Smooth muscle cell (in vitro differentiated cells): Measurements from ENCODE around the gene MOGAT1. TPM values are rescaled to one million over a fixed set of nuclear protein-coding genes. Genes with fewer than 3 reads are reported as not detected.

Source experiments
- DNase-seq: peaks from one replicate; lab custom pipeline; 2025; ENCODE audit not compliant: unreplicated experiment; lab: John Stamatoyannopoulos, UW
- H2AFZ ChIP-seq: fragments of 200-600 bp; sonication (generic); 2 replicates; pipeline ENCODE4 v1.6.0; 2016; ENCODE audit warnings: antibody characterized with exemption, low read depth, mild to moderate bottlenecking
- H3F3A ChIP-seq: fragments of 200-600 bp; sonication (generic); 2 replicates; pipeline ENCODE4 v1.6.0; 2017; ENCODE audit warnings: antibody characterized with exemption, low read depth
- H3K27ac ChIP-seq: fragments of 200-600 bp; sonication (generic); 2 replicates; pipeline ENCODE4 v1.5.1; 2016; ENCODE audit warnings: low read depth, mild to moderate bottlenecking
- H3K27me3 ChIP-seq: fragments of 200-600 bp; sonication (generic); 2 replicates; pipeline ENCODE4 v1.6.1; 2016; ENCODE audit warnings: low read depth, mild to moderate bottlenecking
- H3K36me3 ChIP-seq: fragments of 200-600 bp; sonication (generic); 2 replicates; pipeline ENCODE4 v1.5.1; 2016; ENCODE audit warnings: low read depth
- H3K4me1 ChIP-seq: fragments of 200-600 bp; sonication (generic); 2 replicates; pipeline ENCODE4 v1.5.1; 2016; ENCODE audit warnings: low read depth
- H3K4me2 ChIP-seq: fragments of 200-600 bp; sonication (generic); 2 replicates; pipeline ENCODE4 v1.6.0; 2016; ENCODE audit warnings: mild to moderate bottlenecking
- H3K4me3 ChIP-seq: fragments of 200-600 bp; sonication (generic); 2 replicates; pipeline ENCODE4 v1.5.1; 2016; ENCODE audit warnings: mild to moderate bottlenecking
- H3K79me2 ChIP-seq: fragments of 200-600 bp; sonication (generic); 2 replicates; pipeline ENCODE4 v1.6.0; 2016; ENCODE audit warnings: low read depth, mild to moderate bottlenecking
- H3K9ac ChIP-seq: fragments of 200-600 bp; sonication (generic); 2 replicates; pipeline ENCODE4 v1.6.0; 2016; ENCODE audit warnings: low read depth
- H3K9me3 ChIP-seq: fragments of 200-600 bp; sonication (generic); replicated peaks from 2 replicates; pipeline ENCODE4 v1.5.1; 2016; ENCODE audit warnings: low read depth
- H4K20me1 ChIP-seq: fragments of 200-600 bp; sonication (generic); 2 replicates; pipeline ENCODE4 v1.6.0; 2016; ENCODE audit warnings: low read depth
- WGBS: methylation state at CpG from one replicate; pipeline ENCODE4 v1.1.7; 2016; ENCODE audit warnings: low lambda C conversion rate; 5-methylcytosine and 5-hydroxymethylcytosine counted together
- polyA plus RNA-seq: library from polyadenylated mRNA; unstranded; fragments of >200 nt; fragmentation: Nextera tagmentation; extraction: Ambion mirVana; gene quantifications from 2 replicates; pipeline ENCODE4 v1.2.1, GENCODE V29; 2016
- total RNA-seq: library from RNA; depleted of rRNA; stranded (reverse); fragments of >200 nt; gene quantifications from 2 replicates; pipeline ENCODE4 v1.2.3, GENCODE V29; 2014
- TF ChIP-seq, protein P1 (sequence below): fragments of 200-600 bp; sonication (generic); IDR thresholded peaks from 2 replicates; pipeline ENCODE4 v1.5.1; 2017; ENCODE audit warnings: borderline replicate concordance, mild to moderate bottlenecking, antibody characterized with exemption; ENCODE audit not compliant: insufficient read depth, poor library complexity, severe bottlenecking

MOGAT1 gene
- total and polyA plus RNA-seq, 2 experiments from 2014 or later, result 0.25 TPM; not detected in 1

DNA sequence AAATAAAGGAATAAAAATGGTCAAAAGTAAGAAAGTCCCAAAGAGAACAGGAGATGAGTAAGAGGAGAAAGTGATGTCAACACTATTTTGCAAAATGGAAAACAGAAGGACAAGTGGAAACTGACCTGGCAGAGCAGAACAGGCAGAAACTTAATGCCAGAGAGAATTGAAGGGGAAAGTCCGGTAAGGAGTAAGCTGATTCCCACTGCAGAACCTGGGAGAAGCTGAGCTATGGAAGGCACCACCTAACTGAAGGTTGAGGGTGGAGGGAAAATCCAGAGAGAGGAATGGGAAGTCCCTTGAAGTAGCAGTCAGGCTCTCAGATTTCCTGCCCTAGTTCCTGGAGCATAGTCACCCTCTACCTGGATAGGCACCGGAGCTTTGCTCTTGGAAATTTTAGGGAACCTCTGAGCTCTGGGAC is 59.8 kb downstream of the MOGAT1 start:
- no peaks in the 10 kb centered on the region for H3K36me3 ChIP-seq
- H4K20me1 ChIP-seq, result no peaks in the 10 kb centered on the region
- H3K9me3 ChIP-seq, result no peaks in the 10 kb centered on the region
- no peak overlapping the region for H3K4me2 ChIP-seq
- no peak for DNase-seq
- no peaks in the 10 kb centered on the region for H3K4me1 ChIP-seq
- TF ChIP-seq, protein P1, sequence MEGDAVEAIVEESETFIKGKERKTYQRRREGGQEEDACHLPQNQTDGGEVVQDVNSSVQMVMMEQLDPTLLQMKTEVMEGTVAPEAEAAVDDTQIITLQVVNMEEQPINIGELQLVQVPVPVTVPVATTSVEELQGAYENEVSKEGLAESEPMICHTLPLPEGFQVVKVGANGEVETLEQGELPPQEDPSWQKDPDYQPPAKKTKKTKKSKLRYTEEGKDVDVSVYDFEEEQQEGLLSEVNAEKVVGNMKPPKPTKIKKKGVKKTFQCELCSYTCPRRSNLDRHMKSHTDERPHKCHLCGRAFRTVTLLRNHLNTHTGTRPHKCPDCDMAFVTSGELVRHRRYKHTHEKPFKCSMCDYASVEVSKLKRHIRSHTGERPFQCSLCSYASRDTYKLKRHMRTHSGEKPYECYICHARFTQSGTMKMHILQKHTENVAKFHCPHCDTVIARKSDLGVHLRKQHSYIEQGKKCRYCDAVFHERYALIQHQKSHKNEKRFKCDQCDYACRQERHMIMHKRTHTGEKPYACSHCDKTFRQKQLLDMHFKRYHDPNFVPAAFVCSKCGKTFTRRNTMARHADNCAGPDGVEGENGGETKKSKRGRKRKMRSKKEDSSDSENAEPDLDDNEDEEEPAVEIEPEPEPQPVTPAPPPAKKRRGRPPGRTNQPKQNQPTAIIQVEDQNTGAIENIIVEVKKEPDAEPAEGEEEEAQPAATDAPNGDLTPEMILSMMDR, result no peak
- no peak overlapping the region for H3K9ac ChIP-seq
- H3K27me3 ChIP-seq, result no peaks in the 10 kb centered on the region
- H3K79me2 ChIP-seq, result no peaks in the 10 kb centered on the region
- H3K4me3 ChIP-seq, result no peak overlapping the region
- 93% methylated on average over 2 of the region's 2 CpGs for WGBS
- H3K27ac ChIP-seq, result no peak overlapping the region
- no peaks in the 10 kb centered on the region for H3F3A ChIP-seq
- no peak overlapping the region for H2AFZ ChIP-seq

DNA sequence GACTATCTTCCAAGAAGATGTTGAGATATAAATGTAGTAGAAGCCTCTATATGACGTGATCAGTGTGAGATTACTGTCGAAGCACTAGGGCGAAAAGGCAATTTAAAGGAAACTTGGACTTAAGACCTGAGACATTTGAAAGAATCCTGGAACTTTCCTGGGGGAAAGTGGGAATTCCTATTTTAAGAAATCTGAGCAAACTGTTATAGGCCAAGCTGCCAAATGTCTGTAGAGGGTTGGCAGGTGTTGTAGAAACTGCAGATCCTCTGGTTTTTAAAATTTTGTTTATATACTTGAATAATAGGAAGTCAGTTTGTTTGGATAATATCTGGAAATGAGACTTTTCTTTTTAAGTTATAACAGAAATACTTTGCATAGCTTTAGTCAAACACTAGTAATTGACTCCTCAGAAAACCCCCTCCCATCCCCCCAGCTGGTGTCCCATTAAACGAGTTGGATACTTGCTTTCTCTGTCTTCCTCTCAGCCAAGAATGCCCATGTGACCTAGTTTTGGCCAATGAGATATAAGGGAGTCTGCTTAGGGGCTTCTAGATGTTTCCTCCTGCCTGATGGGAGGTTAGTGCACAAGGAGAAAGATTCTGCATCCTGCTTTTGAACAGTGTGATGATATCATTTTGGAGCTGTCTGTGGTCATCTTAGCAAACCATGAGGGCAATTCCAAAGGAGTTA is 61.2 kb downstream of the MOGAT1 start:
- H3K4me1 ChIP-seq, result no peaks in the 10 kb centered on the region
- H3K27me3 ChIP-seq, result no peaks in the 10 kb centered on the region
- no peak for DNase-seq
- no peak overlapping the region for H3K4me3 ChIP-seq
- 86% methylated on average over 4 of the region's 4 CpGs for WGBS
- TF ChIP-seq, protein P1, result no peak
- no peaks in the 10 kb centered on the region for H3F3A ChIP-seq
- no peak overlapping the region for H3K9ac ChIP-seq
- no peaks in the 10 kb centered on the region for H3K9me3 ChIP-seq
- H3K36me3 ChIP-seq, result no peaks in the 10 kb centered on the region
- H2AFZ ChIP-seq, result no peak overlapping the region
- no peaks in the 10 kb centered on the region for H4K20me1 ChIP-seq
- no peak overlapping the region for H3K27ac ChIP-seq
- no peaks in the 10 kb centered on the region for H3K79me2 ChIP-seq
- H3K4me2 ChIP-seq, result no peak overlapping the region

DNA sequence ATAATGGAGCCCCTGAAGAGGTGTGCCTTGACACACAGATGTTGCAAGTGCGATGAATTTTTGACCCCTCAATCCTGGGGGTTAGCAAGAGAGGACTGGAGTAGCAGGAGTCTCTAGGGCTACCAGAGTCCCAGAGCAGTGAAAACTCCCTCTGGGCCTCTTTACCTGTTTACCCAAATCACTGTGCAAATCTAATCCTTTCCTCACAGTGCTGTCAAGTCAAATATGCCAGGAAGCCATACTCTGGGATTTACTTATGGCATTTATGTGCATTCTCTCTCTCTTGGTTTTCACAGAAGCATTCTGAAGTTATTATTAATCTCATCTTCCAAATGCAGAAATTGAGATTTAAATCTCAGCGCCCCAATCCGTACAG is 62.0 kb downstream of the MOGAT1 start:
- Histone ChIP-seq H3K4me1 (no peaks in the 10 kb centered on the region), H3K27ac (no peak overlapping the region), H3K36me3 (no peaks in the 10 kb centered on the region), H3K4me3 (no peak overlapping the region), H3K79me2 (no peaks in the 10 kb centered on the region), H3K9me3 (no peaks in the 10 kb centered on the region), H3F3A (no peaks in the 10 kb centered on the region), H3K27me3 (no peaks in the 10 kb centered on the region), H2AFZ (no peak overlapping the region), H3K4me2 (no peak overlapping the region), H4K20me1 (no peaks in the 10 kb centered on the region), H3K9ac (no peak overlapping the region)
- TF ChIP-seq, protein P1, result no peak
- WGBS, result 98% methylated on average over 3 of the region's 3 CpGs
- no peak for DNase-seq
